CD14-positive monocyte (primary cell): ENCODE results near the gene CDC42BPB. TPM values are rescaled to one million over a fixed set of nuclear protein-coding genes. Genes with fewer than 3 reads are reported as not detected.
A peak's percentile ranks its signal among the peaks of the same experiment; 100 is the strongest.

Source experiments
- DNase-seq, 3 donors: peaks; one replicate each; pipeline ENCODE4 v3.0.0-alpha.2; 2011 to 2022
- H2AFZ ChIP-seq: 2 replicates; pipeline ENCODE4 v1.6.0; 2012; ENCODE audit warnings: mild to moderate bottlenecking, low read depth, low read length, inconsistent platforms; ENCODE audit not compliant: insufficient read depth, poor library complexity, severe bottlenecking
- H3K27ac ChIP-seq, 2 donors: 1 replicate in 1 of 2; 2 replicates in 1 of 2; pipeline ENCODE4 v1.5.1; 2012 to 2013; ENCODE audit warnings: low read length in 2 of 2, control low read depth in 1 of 2, inconsistent platforms in 1 of 2, low read depth in 1 of 2, mild to moderate bottlenecking in 1 of 2
- H3K27me3 ChIP-seq, 2 donors: one replicate each; pipeline versions ENCODE4 v1.6.0 to v1.6.1; 2011 to 2013; ENCODE audit warnings: low read length in 2 of 2; ENCODE audit not compliant: control insufficient read depth in 2 of 2, insufficient read depth in 2 of 2
- H3K36me3 ChIP-seq, 2 donors: replicated peaks in 1 of 2; 1 replicate in 1 of 2; 2 replicates in 1 of 2; pipeline versions ENCODE4 v1.5.1 to v1.6.1; 2012 to 2013; ENCODE audit warnings: low read length in 2 of 2, control low read depth in 1 of 2, inconsistent platforms in 1 of 2, mild to moderate bottlenecking in 1 of 2; ENCODE audit not compliant: insufficient read depth in 2 of 2, control insufficient read depth in 1 of 2
- H3K4me1 ChIP-seq, 2 donors: 1 replicate in 1 of 2; 2 replicates in 1 of 2; pipeline versions ENCODE4 v1.5.1 to v1.6.1; 2012 to 2013; ENCODE audit warnings: low read length in 2 of 2, control low read depth in 1 of 2, inconsistent platforms in 1 of 2, mild to moderate bottlenecking in 1 of 2, moderate library complexity in 1 of 2; ENCODE audit not compliant: insufficient read depth in 2 of 2, control insufficient read depth in 1 of 2
- H3K4me2 ChIP-seq: replicated peaks from 2 replicates; pipeline ENCODE3; 2012; ENCODE audit warnings: low read length, moderate library complexity, mild to moderate bottlenecking; ENCODE audit not compliant: poor library complexity, severe bottlenecking; ENCODE audit errors: extremely low read depth
- H3K4me3 ChIP-seq, 3 experiments: fragments of 200-600 bp in 1 of 3; sonication (generic) in 1 of 3; replicated peaks in 1 of 3; 1 replicate in 2 of 3; 2 replicates in 1 of 3; pipeline ENCODE4 v1.5.1; 2011 to 2013; ENCODE audit warnings: low read length in 3 of 3, mild to moderate bottlenecking in 3 of 3, control low read depth in 2 of 3, low read depth in 2 of 3, inconsistent platforms in 1 of 3, moderate library complexity in 1 of 3
- H3K79me2 ChIP-seq: 2 replicates; pipeline ENCODE4 v1.6.0; 2012; ENCODE audit warnings: mild to moderate bottlenecking, control low read depth, inconsistent platforms, low read length, moderate library complexity; ENCODE audit not compliant: insufficient read depth
- H3K9ac ChIP-seq: 2 replicates; pipeline ENCODE4 v1.6.0; 2017; ENCODE audit warnings: low read length, mild to moderate bottlenecking; ENCODE audit not compliant: insufficient read depth, poor library complexity, severe bottlenecking
- H3K9me3 ChIP-seq, 2 donors: replicated peaks in 1 of 2; 1 replicate in 1 of 2; 2 replicates in 1 of 2; pipeline versions ENCODE4 v1.5.1 to v1.6.1; 2012 to 2013; ENCODE audit warnings: low read length in 2 of 2, control low read depth in 1 of 2; ENCODE audit not compliant: control insufficient read depth in 1 of 2, insufficient read depth in 1 of 2
- H4K20me1 ChIP-seq: 2 replicates; pipeline ENCODE4 v1.6.0; 2012; ENCODE audit warnings: mild to moderate bottlenecking, low read length, control low read depth, moderate library complexity; ENCODE audit not compliant: insufficient read depth
- H3K27ac Mint-ChIP-seq, 7 donors: one replicate each; pipeline ENCODE4 v1.8.0; 2020; ENCODE audit warnings: mild to moderate bottlenecking in 7 of 7, mixed read lengths in 7 of 7, moderate library complexity in 6 of 7, inconsistent platforms in 2 of 7
- H3K27me3 Mint-ChIP-seq, 3 donors: one replicate each; pipeline ENCODE4 v1.8.0; 2021 to 2022; ENCODE audit warnings: low read depth in 3 of 3, mild to moderate bottlenecking in 3 of 3, mixed read lengths in 3 of 3, moderate library complexity in 3 of 3, inconsistent platforms in 1 of 3
- H3K36me3 Mint-ChIP-seq, 2 donors: one replicate each; pipeline ENCODE4 v1.8.0; 2020; ENCODE audit warnings: mixed read lengths in 2 of 2, inconsistent platforms in 1 of 2, mild to moderate bottlenecking in 1 of 2
- H3K4me1 Mint-ChIP-seq: one replicate; pipeline ENCODE4 v1.8.0; 2020; ENCODE audit warnings: mild to moderate bottlenecking, mixed read lengths
- H3K4me3 Mint-ChIP-seq, 2 donors: one replicate each; pipeline ENCODE4 v1.8.0; 2020; ENCODE audit warnings: mild to moderate bottlenecking in 2 of 2, mixed read lengths in 2 of 2, moderate library complexity in 1 of 2
- H3K9me3 Mint-ChIP-seq, 7 donors: one replicate each; pipeline ENCODE4 v1.8.0; 2020 to 2022; ENCODE audit warnings: mixed read lengths in 7 of 7, mild to moderate bottlenecking in 6 of 7, moderate library complexity in 6 of 7, inconsistent platforms in 2 of 7
- CTCF ChIP-seq: fragments of 200-600 bp; IDR thresholded peaks from one replicate; pipeline ENCODE4 v1.8.0; 2022; ENCODE audit warnings: antibody characterized with exemption, mild to moderate bottlenecking
- WGBS: methylation state at CpG from one replicate; pipeline ENCODE4 v1.1.5; 2013; ENCODE audit warnings: missing lambda C conversion rate; ENCODE audit not compliant: insufficient coverage; 5-methylcytosine and 5-hydroxymethylcytosine counted together
- intact Hi-C, 2 donors: fragments of 100-400 bp; cut with micrococcal nuclease; formaldehyde crosslinking; loops; one replicate each; pipeline versions ENCODE4 v1.15.0 to v1.15.1; 2023
- polyA plus RNA-seq, 3 donors: library from polyadenylated mRNA; depleted of rRNA in 1 of 3; unstranded in 2 of 3; stranded (reverse) in 1 of 3; fragments of 300-500 nt in 2 of 3; fragments of >200 nt in 1 of 3; fragmentation: Illumina TruSeq in 2 of 3; gene quantifications; 1 replicate in 2 of 3; 2 replicates in 1 of 3; pipeline ENCODE4 v1.2.3, GENCODE V29; 2012 to 2021

The CDC42BPB gene
- polyA plus RNA-seq, 3 donors, result 0.25 to 19.0 (median 0.60) TPM

GRCh38 chr14:103058164-103059055 is 1.1 kb upstream of the CDC42BPB start:
- H3K4me3 ChIP-seq, result peak overlapping the region; percentile 16 to 78 (median 51)
- H3K9me3 Mint-ChIP-seq, result peaks cover 0 to 4% (median 3%) of the 10 kb centered on the region in 7 donors
- H4K20me1 ChIP-seq, result peaks cover 23% of the 10 kb centered on the region
- peak overlapping the region; percentile 81 for H2AFZ ChIP-seq
- peaks cover 48 to 64% (median 61%) of the 10 kb centered on the region in 3 donors for H3K27me3 Mint-ChIP-seq
- peaks cover 14 to 22% of the 10 kb centered on the region in 2 donors for H3K4me1 ChIP-seq
- peaks cover 17 to 70% of the 10 kb centered on the region in 2 donors for H3K27me3 ChIP-seq
- H3K36me3 ChIP-seq, result no peaks in the 10 kb centered on the region
- peaks cover 5 to 12% of the 10 kb centered on the region in 2 donors for H3K36me3 Mint-ChIP-seq
- H3K27ac Mint-ChIP-seq, result peak overlapping the region in 2 of 7 donors; percentile 35 to 61
- intact Hi-C loops, result no loop called here
- H3K4me1 Mint-ChIP-seq, result peaks cover 20% of the 10 kb centered on the region
- DNase-seq, result no peak
- H3K4me3 Mint-ChIP-seq, result peak overlapping the region; percentile 67 to 80
- peak overlapping the region; percentile 49 for H3K9ac ChIP-seq
- peak overlapping the region; percentile 86 for H3K4me2 ChIP-seq
- no peak overlapping the region for H3K27ac ChIP-seq
- H3K9me3 ChIP-seq, result no peaks in the 10 kb centered on the region
- H3K79me2 ChIP-seq, result no peaks in the 10 kb centered on the region
- TF ChIP-seq CTCF, result no peak
- 39% methylated on average over 22 of the region's 39 CpGs for WGBS

- Mint-ChIP-seq H3K27ac (no peak overlapping the region), H3K9me3 (peaks cover 0 to 9% (median 2%) of the 10 kb centered on the region in 7 donors), H3K4me1 (peaks cover 26% of the 10 kb centered on the region), H3K27me3 (peaks cover 49 to 62% (median 55%) of the 10 kb centered on the region in 3 donors), H3K36me3 (peaks cover 5 to 12% of the 10 kb centered on the region in 2 donors), H3K4me3 (peak overlapping the region; percentile 81 to 88)
- Histone ChIP-seq H3K4me3 (peak overlapping the region; percentile 44 to 80 (median 72)), H3K79me2 (no peaks in the 10 kb centered on the region), H3K4me2 (peak overlapping the region; percentile 85), H3K9me3 (no peaks in the 10 kb centered on the region), H3K9ac (peak overlapping the region; percentile 40), H4K20me1 (peaks cover 33% of the 10 kb centered on the region), H3K27ac (no peak overlapping the region), H3K27me3 (peaks cover 17 to 66% of the 10 kb centered on the region in 2 donors), H3K4me1 (peaks cover 20 to 22% of the 10 kb centered on the region in 2 donors), H2AFZ (peak overlapping the region; percentile 78), H3K36me3 (no peaks in the 10 kb centered on the region)
- intact Hi-C loops, result no loop called here
- WGBS, result under 1% methylated on average over 53 of the region's 53 CpGs
- no peak for TF ChIP-seq CTCF
- peak in 1 of 3 donors; percentile 19 for DNase-seq
These were observed 349 bp downstream of the CDC42BPB start for GRCh38 chr14:103057028-103057371.
